ENCODE measurements around the gene MYB.

MYB gene

GRCh38 chr6:135191508-135192255 is 10.6 kb downstream of the MYB start:
- DNase-seq, result no peak

- no peak for DNase-seq
Observed at GRCh38 chr6:135192256-135193174, 11.4 kb downstream of the MYB start.

GRCh38 chr6:135193221-135193620 is 12.1 kb downstream of the MYB start:
- DNase-seq, result no peak

GRCh38 chr6:135195041-135195440 is 13.9 kb downstream of the MYB start:
- no peak for DNase-seq

GRCh38 chr6:135195522-135195921 is 14.4 kb downstream of the MYB start:
- DNase-seq, result no peak

GRCh38 chr6:135196739-135197510 is 15.8 kb downstream of the MYB start:
- DNase-seq, result no peak

- DNase-seq, result no peak
Observed at GRCh38 chr6:135202836-135203235, 21.7 kb downstream of the MYB start.

GRCh38 chr6:135204951-135205350 is 23.8 kb downstream of the MYB start:
- no peak for DNase-seq

GRCh38 chr6:135209803-135210202 is 28.7 kb downstream of the MYB start:
- DNase-seq, result no peak

- no peak for DNase-seq
Observed at GRCh38 chr6:135210632-135211305, 29.7 kb downstream of the MYB start.

- no peak for DNase-seq
Observed at GRCh38 chr6:135211306-135211702, 30.2 kb downstream of the MYB start.

GRCh38 chr6:135212020-135212806 is 31.1 kb downstream of the MYB start:
- no peak for DNase-seq

- no peak for DNase-seq
Observed at GRCh38 chr6:135212935-135213334, 31.8 kb downstream of the MYB start.

GRCh38 chr6:135213616-135214015 is 32.5 kb downstream of the MYB start:
- DNase-seq, result no peak

GRCh38 chr6:135215160-135215559 is 34.1 kb downstream of the MYB start:
- no peak for DNase-seq

- no peak for DNase-seq
Observed at GRCh38 chr6:135215563-135215962, 34.5 kb downstream of the MYB start.

GRCh38 chr6:135217663-135218062 is 36.6 kb downstream of the MYB start:
- no peak for DNase-seq

GRCh38 chr6:135219346-135219745 is 38.2 kb downstream of the MYB start:
- DNase-seq, result no peak

- no peak for DNase-seq
Observed at GRCh38 chr6:135221042-135221441, 39.9 kb downstream of the MYB start.

- DNase-seq, result no peak
Observed at GRCh38 chr6:135221505-135221904, 40.4 kb downstream of the MYB start.

- no peak for DNase-seq
Observed at GRCh38 chr6:135222623-135223022, 41.5 kb downstream of the MYB start.
